CD1c-positive myeloid dendritic cell (primary cell): ENCODE results near the gene PRH2.

Experiments
- DNase-seq: peaks from one replicate; pipeline ENCODE4 v3.0.0-alpha.2; 2016; ENCODE audit errors: extremely low spot score

Gene PRH2

DNA sequence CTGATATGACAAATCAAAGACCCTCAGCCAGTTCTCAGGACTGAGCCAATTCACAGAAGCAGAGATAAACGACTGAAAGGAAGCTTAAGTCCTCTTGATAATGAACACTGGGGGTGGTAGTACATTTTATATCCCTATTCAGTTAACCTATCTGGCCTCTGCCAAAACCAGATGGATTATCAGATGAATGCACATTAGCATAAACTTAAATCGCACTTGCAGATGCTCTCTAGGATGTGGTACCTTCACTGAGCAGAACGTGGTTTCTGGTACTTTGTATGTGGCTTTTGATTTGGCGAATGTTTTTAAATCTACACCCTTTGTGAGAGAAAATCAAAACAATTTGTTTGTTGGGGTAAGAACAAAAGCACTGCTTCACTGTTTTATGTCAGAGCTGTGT lies 31.2 kb downstream of the PRH2 start:
- no peak for DNase-seq

DNA sequence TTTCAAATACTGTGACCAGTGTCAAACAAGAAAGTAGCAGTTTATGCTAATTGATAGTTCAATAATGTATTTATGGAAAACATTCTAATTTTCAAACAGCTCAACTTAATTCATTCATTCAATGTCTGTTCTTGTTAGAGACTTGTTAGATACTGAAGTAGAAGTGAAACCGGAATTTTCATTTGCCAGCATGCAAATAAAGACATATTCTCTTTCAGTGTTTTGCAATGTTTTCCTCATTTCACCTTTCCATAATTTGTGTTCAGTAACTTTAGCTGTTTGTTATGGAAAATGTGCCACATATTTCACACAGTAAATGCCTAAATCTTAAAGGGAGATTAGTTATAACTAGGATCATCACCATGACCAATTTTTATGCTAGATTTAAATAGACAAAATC lies 36.4 kb downstream of the PRH2 start:
- no peak for DNase-seq

DNA sequence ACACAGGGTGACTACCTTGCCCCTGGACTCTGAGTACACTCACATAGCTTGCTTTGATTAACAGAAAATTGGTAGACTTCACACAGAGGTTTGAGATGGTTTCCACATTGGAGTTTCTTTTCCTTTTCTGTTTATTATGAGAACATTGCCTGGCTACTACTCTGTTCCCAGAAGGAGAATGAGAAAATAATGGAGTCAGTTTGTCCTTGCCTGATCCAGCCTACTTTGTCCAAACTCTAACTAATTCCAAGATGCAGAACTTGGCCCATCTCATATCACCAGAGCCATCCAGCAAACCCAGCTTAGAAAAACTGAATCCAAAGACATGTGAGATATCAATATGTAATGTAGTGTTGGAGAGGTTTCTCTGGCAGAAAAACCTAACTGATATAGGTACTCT lies 37.3 kb downstream of the PRH2 start:
- DNase-seq, result no peak

DNA sequence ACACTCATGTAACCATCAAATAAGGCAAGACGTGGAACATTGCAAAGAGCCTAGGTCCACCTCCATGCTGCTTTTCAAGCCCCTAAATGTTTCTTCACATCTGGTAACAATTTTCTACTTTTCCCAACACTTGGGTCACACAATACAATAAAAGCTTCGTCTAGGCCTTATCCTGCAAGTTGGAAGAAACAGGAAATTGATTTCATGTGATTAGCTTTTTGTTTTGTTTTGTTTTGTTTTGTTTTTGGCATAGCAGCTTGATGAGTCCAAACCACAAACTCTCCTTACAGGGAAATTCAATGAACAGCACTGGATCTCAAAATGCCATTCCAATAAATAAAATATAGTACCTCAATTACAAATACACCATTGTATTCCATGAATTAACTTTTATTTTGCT lies 38.4 kb downstream of the PRH2 start:
- DNase-seq, result no peak

DNA sequence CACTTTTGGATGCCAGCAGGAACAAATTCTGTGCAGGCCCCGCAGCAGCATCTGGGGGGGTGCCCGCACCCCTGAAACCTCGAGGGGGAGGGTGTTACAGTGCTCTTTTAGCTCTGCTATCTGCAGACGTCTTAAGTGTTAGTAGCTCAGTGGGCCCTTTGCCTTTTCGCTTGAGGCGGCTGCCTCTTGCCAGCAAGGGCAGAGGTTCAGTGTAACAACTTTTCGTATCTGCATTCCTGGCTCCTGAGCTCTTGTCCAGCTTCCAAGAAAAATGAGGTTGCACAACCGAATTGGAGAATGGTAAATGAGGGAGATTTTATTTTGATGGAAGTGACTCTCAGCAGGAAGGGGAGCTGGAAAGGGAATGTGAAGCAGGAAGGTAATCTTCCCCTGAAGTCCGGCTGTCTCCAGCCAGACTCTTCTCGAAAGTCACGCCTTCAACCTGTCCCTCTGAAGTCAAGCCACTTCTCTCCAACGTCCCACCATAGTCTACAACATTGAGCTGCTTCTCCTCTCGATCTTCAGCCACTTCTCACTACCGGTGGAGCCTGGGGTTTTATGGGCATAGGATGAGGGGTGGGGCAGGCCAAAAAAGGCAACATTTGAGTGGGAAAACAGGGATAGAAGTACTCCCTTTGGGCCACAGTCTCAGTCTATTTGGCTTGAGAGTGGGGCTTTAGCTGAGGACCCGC lies 39.9 kb downstream of the PRH2 start:
- no peak for DNase-seq

DNA sequence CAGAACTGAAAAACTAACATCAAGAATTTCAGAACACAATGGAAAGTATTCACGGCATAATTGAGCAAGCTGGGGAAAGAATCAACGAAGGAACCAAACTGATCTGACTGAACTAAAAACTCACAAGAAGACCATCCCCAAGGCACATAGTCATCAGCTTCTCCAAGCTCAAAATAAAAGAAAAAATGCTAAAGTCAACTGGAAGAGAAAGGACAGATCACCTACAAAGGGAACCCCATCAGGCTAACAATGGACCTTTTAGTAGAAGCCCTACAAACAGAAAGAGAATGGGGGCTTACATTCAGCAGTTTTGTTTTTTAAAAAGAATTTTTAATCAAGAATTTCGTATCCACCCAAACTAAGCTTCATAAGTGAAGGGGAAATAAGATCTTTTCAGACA lies 45.9 kb downstream of the PRH2 start:
- DNase-seq, result no peak

DNA sequence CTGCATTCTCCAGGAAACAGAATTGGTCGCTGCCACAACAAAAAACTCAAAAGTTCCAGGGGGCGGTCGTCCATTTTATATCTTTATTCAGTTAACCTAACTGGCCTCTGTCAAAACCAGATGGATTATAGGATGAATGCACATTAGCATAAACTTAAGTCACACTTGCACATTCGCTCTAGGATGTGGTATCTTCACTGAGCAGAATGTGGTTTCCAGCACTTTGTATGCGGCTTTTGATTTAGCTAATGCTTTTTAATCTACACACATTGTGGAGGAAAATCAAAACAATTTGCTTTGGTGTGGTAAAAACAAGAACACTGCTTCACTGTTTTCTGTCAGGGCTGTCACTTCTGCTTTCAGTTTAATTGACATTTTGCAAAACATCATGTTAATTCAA lies 53.2 kb downstream of the PRH2 start:
- DNase-seq, result peak; percentile 24
